Nephron (organoid): ENCODE results near the gene RNPC3.
"Not testable (repeated sequence)": the region's sequence is repeated elsewhere in the genome, so short reads cannot be mapped to it uniquely, and the experiment has no call there.

Source experiments
- H3K27ac Mint-ChIP-seq, 3 experiments: 2 replicates each; pipeline ENCODE4 v1.8.0; 2020; ENCODE audit warnings: mixed read lengths in 3 of 3, mild to moderate bottlenecking in 2 of 3, moderate library complexity in 1 of 3
- H3K27me3 Mint-ChIP-seq: 2 replicates; pipeline ENCODE4 v1.8.0; 2021; ENCODE audit warnings: low read depth, mild to moderate bottlenecking, moderate library complexity, mixed read lengths
- H3K36me3 Mint-ChIP-seq: 2 replicates; pipeline ENCODE4 v1.8.0; 2020; ENCODE audit warnings: low read depth, mixed read lengths
- H3K4me1 Mint-ChIP-seq: 2 replicates; pipeline ENCODE4 v1.8.0; 2020; ENCODE audit warnings: mixed read lengths
- H3K4me3 Mint-ChIP-seq, 3 experiments: 2 replicates each; pipeline ENCODE4 v1.8.0; 2020; ENCODE audit warnings: mild to moderate bottlenecking in 3 of 3, mixed read lengths in 3 of 3, moderate library complexity in 2 of 3
- H3K9me3 Mint-ChIP-seq: 2 replicates; pipeline ENCODE4 v1.8.0; 2020; ENCODE audit warnings: mixed read lengths
- CTCF ChIP-seq, 3 experiments: fragments of 200-600 bp; sonication (generic); IDR thresholded peaks; one replicate each; pipeline ENCODE4 v1.5.0; 2021; ENCODE audit warnings: antibody characterized with exemption in 3 of 3; ENCODE audit not compliant: unreplicated experiment in 3 of 3

Gene RNPC3

GRCh38 chr1:103583887-103584286 lies 58.4 kb downstream of the RNPC3 start:
- no peak for TF ChIP-seq CTCF (IDR thresholded peaks at IDR 0.05; ENCODE audit: unreplicated experiment in 3 of 3)
- H3K4me1 Mint-ChIP-seq: no peaks in the 10 kb centered on the region
- H3K27ac Mint-ChIP-seq: no peak overlapping the region
- no peaks in the 10 kb centered on the region for H3K27me3 Mint-ChIP-seq
- H3K9me3 Mint-ChIP-seq: peaks cover 10% of the 10 kb centered on the region
- H3K36me3 Mint-ChIP-seq: no peaks in the 10 kb centered on the region
- no peak overlapping the region for H3K4me3 Mint-ChIP-seq

- no peak for TF ChIP-seq CTCF (IDR thresholded peaks at IDR 0.05; ENCODE audit: unreplicated experiment in 3 of 3)
- Mint-ChIP-seq H3K9me3 (peaks cover 14% of the 10 kb centered on the region), H3K27ac (no peak overlapping the region), H3K36me3 (no peaks in the 10 kb centered on the region), H3K27me3 (no peaks in the 10 kb centered on the region), H3K4me1 (no peaks in the 10 kb centered on the region), H3K4me3 (no peak overlapping the region)
Observed at GRCh38 chr1:103584537-103584936, 59.0 kb downstream of the RNPC3 start.

- not testable (repeated sequence) for H3K4me3 Mint-ChIP-seq, H3K9me3 Mint-ChIP-seq, H3K27me3 Mint-ChIP-seq, H3K27ac Mint-ChIP-seq, H3K4me1 Mint-ChIP-seq, H3K36me3 Mint-ChIP-seq
Observed at GRCh38 chr1:103602740-103603139, 77.2 kb downstream of the RNPC3 start.
